Breast epithelium (tissue), 3 donors: ENCODE results near the gene BABAM2.

Source experiments
- CTCF ChIP-seq, 3 donors: fragments of 450-650 bp; IDR thresholded peaks; one replicate each; pipeline ENCODE4 v1.5.1; 2016 to 2017; ENCODE audit warnings: antibody characterized with exemption in 3 of 3, mild to moderate bottlenecking in 3 of 3, moderate library complexity in 3 of 3
- POLR2A ChIP-seq: fragments of 450-650 bp; IDR thresholded peaks from one replicate; pipeline ENCODE4 v1.6.1; 2016; ENCODE audit warnings: antibody characterized with exemption, mild to moderate bottlenecking, moderate library complexity

GRCh38 chr2:27920148-27920885 lies 29.8 kb downstream of the BABAM2 start:
- no peak for TF ChIP-seq CTCF (IDR thresholded peaks at IDR 0.05)
- TF ChIP-seq POLR2A = no peak
